Lower leg skin (tissue), 4 donors: ENCODE results near the gene PI3. TPM values are rescaled to one million over a fixed set of nuclear protein-coding genes. Genes with fewer than 3 reads are reported as not detected.
A peak's percentile ranks its signal among the peaks of the same experiment; 100 is the strongest.
"Not testable (repeated sequence)": the region's sequence is repeated elsewhere in the genome, so short reads cannot be mapped to it uniquely, and the experiment has no call there.

Experiments
- DNase-seq, 2 donors: peaks; one replicate each; pipeline ENCODE4 v3.0.0-alpha.2; 2019; ENCODE audit warnings: low spot score in 2 of 2
- H3K4me3 ChIP-seq: fragments of 200-600 bp; sonication (generic); 2 replicates; pipeline ENCODE4 v1.5.1; 2017; ENCODE audit warnings: mild to moderate bottlenecking, low read depth; ENCODE audit not compliant: poor library complexity, severe bottlenecking
- POLR2A ChIP-seq, 2 donors: fragments of 450-650 bp; IDR thresholded peaks; one replicate each; pipeline ENCODE4 v1.6.1; 2016 to 2017; ENCODE audit warnings: antibody characterized with exemption in 2 of 2, mild to moderate bottlenecking in 1 of 2, moderate library complexity in 1 of 2
- WGBS, 2 donors: methylation state at CpG; one replicate each; pipeline ENCODE4 v1.1.5; 2018; 5-methylcytosine and 5-hydroxymethylcytosine counted together
- intact Hi-C: fragments of 100-400 bp; cut with DNase I; formaldehyde crosslinking; loops from one replicate; pipeline ENCODE4 v1.15.0; 2023; ENCODE audit warnings: low total_unique reads
- total RNA-seq, 4 donors: library from RNA; depleted of rRNA; stranded (reverse); fragments of >200 nt; gene quantifications; one replicate each; pipeline ENCODE4 v1.1.0, GENCODE V29; 2016
- TF ChIP-seq, protein P1 (sequence below), 3 donors: fragments of 450-650 bp; IDR thresholded peaks; one replicate each; pipeline ENCODE4 v1.5.1; 2016; ENCODE audit warnings: antibody characterized with exemption in 3 of 3, mild to moderate bottlenecking in 3 of 3, moderate library complexity in 2 of 3

PI3 gene, protein sequence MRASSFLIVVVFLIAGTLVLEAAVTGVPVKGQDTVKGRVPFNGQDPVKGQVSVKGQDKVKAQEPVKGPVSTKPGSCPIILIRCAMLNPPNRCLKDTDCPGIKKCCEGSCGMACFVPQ
- 10 to 100 TPM in 1 of 4 donors, 1 to 10 TPM in 2, under 1 TPM in 1; 0.76 to 62.6 (median 5.2) TPM for total RNA-seq

GRCh38 chr20:45174434-45175364 is at the start of gene PI3:
TSS of gene PI3 (plus strand) at chr20:45174902. CDS start at chr20:45174923, 21 bp downstream.
- no peak for DNase-seq
- WGBS, 2 donors = 76 to 77% methylated on average over 8 of the region's 8 CpGs
- intact Hi-C loops = no loop called here
- H3K4me3 ChIP-seq = no peak within 1 kb of the TSS
- TF ChIP-seq POLR2A (IDR thresholded peaks at IDR 0.05) = no peak

- H3K4me3 ChIP-seq = no peak overlapping the region
- DNase-seq = no peak
- intact Hi-C loops = no loop called here
- WGBS, 2 donors = 49 to 55% methylated on average over 2 of the region's 2 CpGs
- TF ChIP-seq, protein P1, sequence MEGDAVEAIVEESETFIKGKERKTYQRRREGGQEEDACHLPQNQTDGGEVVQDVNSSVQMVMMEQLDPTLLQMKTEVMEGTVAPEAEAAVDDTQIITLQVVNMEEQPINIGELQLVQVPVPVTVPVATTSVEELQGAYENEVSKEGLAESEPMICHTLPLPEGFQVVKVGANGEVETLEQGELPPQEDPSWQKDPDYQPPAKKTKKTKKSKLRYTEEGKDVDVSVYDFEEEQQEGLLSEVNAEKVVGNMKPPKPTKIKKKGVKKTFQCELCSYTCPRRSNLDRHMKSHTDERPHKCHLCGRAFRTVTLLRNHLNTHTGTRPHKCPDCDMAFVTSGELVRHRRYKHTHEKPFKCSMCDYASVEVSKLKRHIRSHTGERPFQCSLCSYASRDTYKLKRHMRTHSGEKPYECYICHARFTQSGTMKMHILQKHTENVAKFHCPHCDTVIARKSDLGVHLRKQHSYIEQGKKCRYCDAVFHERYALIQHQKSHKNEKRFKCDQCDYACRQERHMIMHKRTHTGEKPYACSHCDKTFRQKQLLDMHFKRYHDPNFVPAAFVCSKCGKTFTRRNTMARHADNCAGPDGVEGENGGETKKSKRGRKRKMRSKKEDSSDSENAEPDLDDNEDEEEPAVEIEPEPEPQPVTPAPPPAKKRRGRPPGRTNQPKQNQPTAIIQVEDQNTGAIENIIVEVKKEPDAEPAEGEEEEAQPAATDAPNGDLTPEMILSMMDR (IDR thresholded peaks at IDR 0.05) = no peak
- TF ChIP-seq POLR2A (IDR thresholded peaks at IDR 0.05) = no peak
These were observed 46.6 kb upstream of the PI3 start for GRCh38 chr20:45128099-45128498.

DNA sequence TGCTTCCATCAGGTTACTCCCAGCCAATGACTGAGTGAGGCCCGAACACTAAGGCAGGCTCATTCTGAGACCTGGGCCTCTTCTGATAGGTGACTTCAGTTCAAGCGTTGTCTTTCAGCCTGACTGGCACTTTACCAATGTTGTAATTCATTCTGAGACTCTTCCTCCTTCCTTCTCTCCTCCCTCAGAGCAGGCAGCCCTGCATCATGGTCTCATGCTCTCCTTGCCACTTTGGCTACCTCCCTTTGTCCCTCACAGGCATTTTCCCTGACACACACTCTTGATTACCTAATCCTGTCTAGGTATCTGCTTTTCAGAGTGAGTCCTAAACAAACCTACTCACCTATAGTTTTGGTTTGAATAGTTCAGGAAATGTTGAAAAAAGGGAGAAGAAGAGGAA is 37.8 kb upstream of the PI3 start:
- no peak for DNase-seq
- no peak overlapping the region for H3K4me3 ChIP-seq
- TF ChIP-seq, protein P1 (IDR thresholded peaks at IDR 0.05) = no peak
- TF ChIP-seq POLR2A (IDR thresholded peaks at IDR 0.05) = no peak
- intact Hi-C loops = no loop called here
- 58 to 72% methylated on average over 2 of the region's 2 CpGs for WGBS, 2 donors

GRCh38 chr20:45138561-45139300 is 36.0 kb upstream of the PI3 start:
- WGBS, 2 donors = 26 to 33% methylated on average over 20 of the region's 20 CpGs

GRCh38 chr20:45139733-45140375 is 34.8 kb upstream of the PI3 start:
- intact Hi-C loops, DNase-seq, H3K4me3 ChIP-seq: not testable (repeated sequence)
- WGBS, 2 donors = 93 to 94% methylated on average over 5 of the region's 5 CpGs

More at GRCh38 chr20:45138561-45139300, 36.0 kb upstream of the PI3 start:
- DNase-seq = peak in 1 of 2 donors; percentile 91
- H3K4me3 ChIP-seq = no peak overlapping the region
- intact Hi-C loops = no loop called here
- TF ChIP-seq, protein P1 (IDR thresholded peaks at IDR 0.05) = peak in 1 of 3 donors; percentile 26
- TF ChIP-seq POLR2A (IDR thresholded peaks at IDR 0.05) = no peak

DNA sequence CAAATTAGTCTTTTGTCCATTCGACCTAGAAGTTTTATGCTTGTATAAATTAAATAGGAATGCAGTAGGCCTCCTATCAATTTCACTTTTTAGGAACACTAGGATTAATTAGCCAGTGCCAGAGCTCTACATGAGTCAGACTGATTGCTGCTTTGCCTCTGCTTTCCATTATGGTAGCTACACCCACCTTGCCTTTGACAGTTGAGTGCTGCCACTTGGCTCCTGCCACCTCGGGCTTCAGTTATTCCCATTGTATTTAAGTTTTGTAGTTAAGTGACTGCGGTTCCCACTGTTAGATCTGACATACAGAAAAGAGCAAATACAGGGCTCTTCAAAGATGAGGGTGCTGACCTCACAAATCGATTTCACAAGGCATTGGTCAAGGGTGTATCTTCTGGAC is 33.9 kb upstream of the PI3 start:
- intact Hi-C loops = no loop called here
- DNase-seq = no peak
- TF ChIP-seq, protein P1 (IDR thresholded peaks at IDR 0.05) = no peak
- TF ChIP-seq POLR2A (IDR thresholded peaks at IDR 0.05) = no peak
- H3K4me3 ChIP-seq = no peak overlapping the region
- 80 to 82% methylated on average over 4 of the region's 4 CpGs for WGBS, 2 donors
